B cell (primary cell): ENCODE results near the gene ARHGAP9. TPM values are rescaled to one million over a fixed set of nuclear protein-coding genes. Genes with fewer than 3 reads are reported as not detected.
A peak's percentile ranks its signal among the peaks of the same experiment; 100 is the strongest.

Experiments
- ATAC-seq: fragments of 200-7000 bp; cut with Tn5 transposase; one replicate; pipeline ENCODE4 v1.10.0; 2021; ENCODE audit warnings: low read depth, mild to moderate bottlenecking, moderate number of reproducible peaks, moderate library complexity
- CTCF ChIA-PET: fragments of 350-600 bp; sonication (Branson Sonifier 250); formaldehyde crosslinking; loops from one replicate; lab custom pipeline; 2021; ENCODE audit warnings: antibody characterized with exemption, inconsistent platforms; lab: Charles Lee
- POLR2A ChIA-PET: fragments of 350-600 bp; sonication (Branson Sonifier 250); formaldehyde crosslinking; loops from one replicate; lab custom pipeline; 2021; ENCODE audit warnings: antibody characterized with exemption; lab: Charles Lee
- DNase-seq: peaks from one replicate; pipeline ENCODE4 v3.0.0; 2013
- H2AFZ ChIP-seq: 2 replicates; pipeline ENCODE4 v1.6.1; 2012; ENCODE audit warnings: mild to moderate bottlenecking, low read depth, low read length; ENCODE audit not compliant: insufficient read depth, poor library complexity, severe bottlenecking
- H3K27ac ChIP-seq, 2 donors: 1 replicate in 1 of 2; 2 replicates in 1 of 2; pipeline ENCODE4 v1.5.1; 2012 to 2013; ENCODE audit warnings: low read length in 2 of 2, mild to moderate bottlenecking in 2 of 2, moderate library complexity in 1 of 2
- H3K27me3 ChIP-seq, 4 experiments: fragments of 200-600 bp in 1 of 4; sonication (generic) in 1 of 4; replicated peaks in 1 of 4; 1 replicate in 2 of 4; 2 replicates in 2 of 4; pipeline versions ENCODE4 v1.6.1 to v1.7.0; 2013 to 2016; ENCODE audit warnings: low read length in 3 of 4, mild to moderate bottlenecking in 2 of 4, mixed read lengths in 1 of 4, moderate library complexity in 1 of 4; ENCODE audit not compliant: insufficient read depth in 4 of 4, control insufficient read depth in 3 of 4; ENCODE audit errors: control extremely low read depth in 1 of 4
- H3K36me3 ChIP-seq, 2 experiments: replicated peaks in 1 of 2; 1 replicate in 1 of 2; 2 replicates in 1 of 2; pipeline versions ENCODE4 v1.6.1 to v1.7.1; 2013; ENCODE audit warnings: low read length in 1 of 2; ENCODE audit not compliant: insufficient read depth in 2 of 2, control insufficient read depth in 1 of 2; ENCODE audit errors: control extremely low read depth in 1 of 2, extremely low read depth in 1 of 2
- H3K4me1 ChIP-seq, 2 donors: fragments of 200-600 bp in 1 of 2; sonication (generic) in 1 of 2; 1 replicate in 1 of 2; 2 replicates in 1 of 2; pipeline versions ENCODE4 v1.5.1 to v1.6.1; 2013 to 2017; ENCODE audit warnings: low read length in 2 of 2; ENCODE audit not compliant: control insufficient read depth in 2 of 2, insufficient read depth in 2 of 2
- H3K4me2 ChIP-seq: replicated peaks from 2 replicates; pipeline ENCODE3; 2012; ENCODE audit warnings: mild to moderate bottlenecking, low read depth, low read length; ENCODE audit not compliant: poor library complexity, severe bottlenecking
- H3K4me3 ChIP-seq, 5 experiments: fragments of 200-600 bp in 1 of 5; sonication (generic) in 1 of 5; 1 replicate in 3 of 5; 2 replicates in 2 of 5; pipeline versions ENCODE4 v1.5.1 to v1.7.0; 2011 to 2016; ENCODE audit warnings: low read length in 4 of 5, mild to moderate bottlenecking in 4 of 5, low read depth in 2 of 5, control low read depth in 1 of 5, moderate library complexity in 1 of 5; ENCODE audit not compliant: insufficient read depth in 1 of 5; ENCODE audit errors: control extremely low read depth in 1 of 5, extremely low read depth in 1 of 5
- H3K79me2 ChIP-seq: fragments of 200-600 bp; sonication (generic); one replicate; pipeline ENCODE4 v1.6.0; 2016; ENCODE audit warnings: low read length; ENCODE audit not compliant: control insufficient read depth, insufficient read depth
- H3K9ac ChIP-seq: fragments of 200-600 bp; sonication (generic); 2 replicates; pipeline ENCODE4 v1.6.1; 2017; ENCODE audit warnings: mild to moderate bottlenecking, low read length, moderate library complexity
- H3K9me3 ChIP-seq, 3 donors: one replicate each; pipeline versions ENCODE4 v1.6.1 to v1.7.1; 2013; ENCODE audit warnings: low read length in 2 of 3; ENCODE audit not compliant: control insufficient read depth in 2 of 3, insufficient read depth in 1 of 3; ENCODE audit errors: control extremely low read depth in 1 of 3
- H4K20me1 ChIP-seq: 2 replicates; pipeline ENCODE4 v1.6.0; 2012; ENCODE audit warnings: mild to moderate bottlenecking, low read length; ENCODE audit not compliant: insufficient read depth, control insufficient read depth, poor library complexity, severe bottlenecking
- H3K27ac Mint-ChIP-seq: one replicate; pipeline ENCODE4 v1.8.0; 2021; ENCODE audit warnings: mixed read lengths
- H3K27me3 Mint-ChIP-seq: one replicate; pipeline ENCODE4 v1.8.0; 2021; ENCODE audit warnings: mixed read lengths
- H3K4me1 Mint-ChIP-seq: one replicate; pipeline ENCODE4 v1.8.0; 2021; ENCODE audit warnings: mixed read lengths
- H3K4me3 Mint-ChIP-seq: one replicate; pipeline ENCODE4 v1.8.0; 2021; ENCODE audit warnings: mixed read lengths
- H3K9me3 Mint-ChIP-seq: one replicate; pipeline ENCODE4 v1.8.0; 2022; ENCODE audit warnings: mixed read lengths; ENCODE audit not compliant: insufficient read depth
- EZH2 ChIP-seq: IDR thresholded peaks from 2 replicates; pipeline ENCODE4 v1.6.1; 2012; ENCODE audit warnings: borderline replicate concordance, low read depth, mild to moderate bottlenecking, moderate library complexity, low read length; ENCODE audit not compliant: insufficient read depth, poor library complexity, severe bottlenecking
- WGBS: methylation state at CpG from one replicate; pipeline ENCODE4 v1.1.5; 2013; ENCODE audit warnings: missing lambda C conversion rate; ENCODE audit not compliant: insufficient coverage; 5-methylcytosine and 5-hydroxymethylcytosine counted together
- intact Hi-C: fragments of 100-400 bp; cut with micrococcal nuclease; formaldehyde crosslinking; loops from one replicate; pipeline ENCODE4 v1.10.0; 2022
- polyA plus RNA-seq: library from polyadenylated mRNA; depleted of rRNA; stranded (reverse); fragments of >200 nt; gene quantifications from 2 replicates; pipeline ENCODE4 v1.2.3, GENCODE V29; 2012
- total RNA-seq, 2 donors: library from RNA; stranded (reverse); fragments of 120-200 nt in 1 of 2; gene quantifications; 1 replicate in 1 of 2; 2 replicates in 1 of 2; pipeline versions ENCODE4 v1.2.3 to v1.2.4, GENCODE V29; 2013 to 2022
- TF ChIP-seq, protein P1 (sequence below): fragments of 200-600 bp; IDR thresholded peaks from one replicate; pipeline ENCODE4 v1.8.0; 2022; ENCODE audit warnings: antibody characterized with exemption, mild to moderate bottlenecking

The ARHGAP9 gene
- total and polyA plus RNA-seq, 2 donors (not counting 1 experiment from before 2014, with no cell fraction given), result 161 to 390 TPM

DNA sequence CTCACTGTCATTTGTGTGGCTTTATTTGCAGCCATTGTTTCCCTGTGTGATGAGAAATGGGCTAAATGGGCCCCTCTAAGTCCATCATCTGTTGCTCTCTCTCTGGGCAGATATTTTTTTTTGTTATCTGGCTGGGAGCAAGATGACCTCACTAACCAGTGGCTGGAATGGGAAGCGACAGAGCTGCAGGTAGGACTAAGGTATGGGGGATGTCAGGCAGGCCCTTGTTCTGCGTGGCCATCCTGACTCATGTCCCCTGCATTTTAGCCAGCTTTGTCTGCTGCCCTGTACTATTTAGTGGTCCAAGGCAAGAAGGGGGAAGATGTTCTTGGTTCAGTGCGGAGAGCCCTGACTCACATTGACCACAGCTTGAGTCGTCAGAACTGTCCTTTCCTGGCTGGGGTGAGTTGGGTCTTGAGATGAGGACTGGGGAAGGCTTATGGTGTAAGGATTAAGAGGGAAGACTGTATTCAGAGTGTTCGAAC is 9.5 kb upstream of the ARHGAP9 start:
- Mint-ChIP-seq H3K4me3 (peak overlapping the region; percentile 89), H3K9me3 (no peaks in the 10 kb centered on the region), H3K27ac (peak overlapping the region; percentile 93), H3K27me3 (no peaks in the 10 kb centered on the region), H3K4me1 (peaks cover 25% of the 10 kb centered on the region)
- no peak for ATAC-seq
- Histone ChIP-seq H3K9me3 (no peaks in the 10 kb centered on the region), H3K79me2 (peaks cover 52% of the 10 kb centered on the region), H3K27ac (no peak overlapping the region), H3K4me3 (no peak overlapping the region), H4K20me1 (peaks cover 5% of the 10 kb centered on the region), H3K36me3 (peaks cover 5 to 30% of the 10 kb centered on the region in 2 experiments), H3K4me2 (peak overlapping the region; percentile 98), H3K27me3 (no peaks in the 10 kb centered on the region), H2AFZ (no peak overlapping the region), H3K9ac (peak overlapping the region; percentile 77), H3K4me1 (peaks cover 15 to 20% of the 10 kb centered on the region in 2 donors)
- CTCF ChIA-PET, result interaction anchor here (1.0 kb wide), 1 partner anchor 25 kb away, joined by 5 read pairs; no protein-coding TSS in a partner anchor
- TF ChIP-seq, protein P1, sequence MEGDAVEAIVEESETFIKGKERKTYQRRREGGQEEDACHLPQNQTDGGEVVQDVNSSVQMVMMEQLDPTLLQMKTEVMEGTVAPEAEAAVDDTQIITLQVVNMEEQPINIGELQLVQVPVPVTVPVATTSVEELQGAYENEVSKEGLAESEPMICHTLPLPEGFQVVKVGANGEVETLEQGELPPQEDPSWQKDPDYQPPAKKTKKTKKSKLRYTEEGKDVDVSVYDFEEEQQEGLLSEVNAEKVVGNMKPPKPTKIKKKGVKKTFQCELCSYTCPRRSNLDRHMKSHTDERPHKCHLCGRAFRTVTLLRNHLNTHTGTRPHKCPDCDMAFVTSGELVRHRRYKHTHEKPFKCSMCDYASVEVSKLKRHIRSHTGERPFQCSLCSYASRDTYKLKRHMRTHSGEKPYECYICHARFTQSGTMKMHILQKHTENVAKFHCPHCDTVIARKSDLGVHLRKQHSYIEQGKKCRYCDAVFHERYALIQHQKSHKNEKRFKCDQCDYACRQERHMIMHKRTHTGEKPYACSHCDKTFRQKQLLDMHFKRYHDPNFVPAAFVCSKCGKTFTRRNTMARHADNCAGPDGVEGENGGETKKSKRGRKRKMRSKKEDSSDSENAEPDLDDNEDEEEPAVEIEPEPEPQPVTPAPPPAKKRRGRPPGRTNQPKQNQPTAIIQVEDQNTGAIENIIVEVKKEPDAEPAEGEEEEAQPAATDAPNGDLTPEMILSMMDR, result no peak
- TF ChIP-seq EZH2, result no peak
- DNase-seq, result no peak
- POLR2A ChIA-PET, result interaction anchor here (1.2 kb wide), 1 partner anchor 31 kb away, joined by 11 read pairs; the partner anchor contains the start of gene DDIT3
- WGBS, result 100% methylated on average over 3 of the region's 5 CpGs
- intact Hi-C loops, result loop anchor here (10.0 kb wide), 1 partner anchor 266 kb away; the partner anchor contains the start of genes CDK4 and MARCHF9

DNA sequence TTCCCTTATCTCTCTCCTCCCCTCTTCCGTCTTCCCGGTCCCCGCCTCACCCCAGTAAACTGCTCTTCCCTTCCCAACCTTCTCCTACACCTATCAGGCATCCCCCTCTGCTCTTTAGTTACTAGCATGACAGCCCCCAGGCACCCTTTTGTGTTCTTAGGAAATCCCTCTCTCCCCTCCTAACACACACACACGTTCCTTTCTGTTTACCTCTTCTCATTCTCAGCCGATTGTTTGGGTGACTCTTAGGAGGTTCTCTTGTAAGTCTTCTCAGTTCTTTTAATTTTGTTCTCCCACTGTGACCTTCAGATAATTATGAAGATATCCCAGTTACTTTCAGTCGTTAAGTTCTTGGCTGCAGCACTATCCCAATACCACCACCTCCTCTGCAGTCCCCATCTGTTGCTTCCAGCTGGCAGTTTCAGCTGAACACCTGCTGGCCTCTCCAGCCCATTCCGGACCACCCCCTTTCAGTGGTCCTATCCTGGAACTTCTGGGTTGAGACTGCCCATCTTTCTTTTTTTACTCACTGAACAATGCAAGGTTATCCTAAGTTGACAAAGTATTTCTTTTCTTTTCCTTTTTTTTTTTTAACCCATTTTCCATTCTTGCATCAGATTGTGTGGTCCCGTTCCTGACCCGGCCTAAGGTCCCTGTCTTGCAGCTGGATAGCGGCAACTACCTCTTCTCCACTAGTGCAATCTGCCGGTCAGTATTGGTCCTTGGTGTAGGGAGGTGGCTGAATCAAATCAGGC is 8.9 kb upstream of the ARHGAP9 start:
- no peaks in the 10 kb centered on the region for H3K27me3 Mint-ChIP-seq
- peaks cover 25% of the 10 kb centered on the region for H3K4me1 Mint-ChIP-seq
- H3K4me3 Mint-ChIP-seq, result peak overlapping the region; percentile 89
- Histone ChIP-seq H3K9me3 (no peaks in the 10 kb centered on the region), H3K27me3 (no peaks in the 10 kb centered on the region), H3K36me3 (peaks cover 5 to 30% of the 10 kb centered on the region in 2 experiments), H3K9ac (peak overlapping the region; percentile 77), H3K27ac (peak overlapping the region; percentile 42 to 86), H2AFZ (peak overlapping the region; percentile 85), H3K4me3 (peak overlapping the region; percentile 66 to 95 (median 86)), H3K4me2 (peak overlapping the region; percentile 98), H4K20me1 (peaks cover 5% of the 10 kb centered on the region), H3K4me1 (peaks cover 16 to 22% of the 10 kb centered on the region in 2 donors), H3K79me2 (peaks cover 52% of the 10 kb centered on the region)
- TF ChIP-seq EZH2, result no peak
- TF ChIP-seq, protein P1, result no peak
- intact Hi-C loops, result loop anchor here (10.0 kb wide), 1 partner anchor 266 kb away; the partner anchor contains the start of genes CDK4 and MARCHF9
- WGBS, result 11% methylated on average over 5 of the region's 11 CpGs
- no peak for ATAC-seq
- no peak for DNase-seq
- H3K9me3 Mint-ChIP-seq, result no peaks in the 10 kb centered on the region
- CTCF ChIA-PET, result interaction anchor here (3.2 kb wide), 1 partner anchor 30 kb away, joined by 18 read pairs; the partner anchor contains the start of gene GLI1
- H3K27ac Mint-ChIP-seq, result peak overlapping the region; percentile 93
- POLR2A ChIA-PET, result interaction anchor here (1.0 kb wide), 1 partner anchor 9 kb away, joined by 3 read pairs; the partner anchor contains the start of gene ARHGAP9
